Non-pigmented ciliary epithelial cell (primary cell): Measurements from ENCODE around the gene CGB8.
"Not testable (repeated sequence)": the region's sequence is repeated elsewhere in the genome, so short reads cannot be mapped to it uniquely, and the experiment has no call there.

ENCODE experiments used
- DNase-seq: peaks from one replicate; pipeline ENCODE4 v3.0.0-alpha.2; 2010; ENCODE audit warnings: low read depth

The CGB8 gene

GRCh38 chr19:49049011-49049410, at the start of gene CGB8:
Gene CGB8 (minus strand): TSS chr19:49049111. CDS start chr19:49048739, 372 bp downstream.
- not testable (repeated sequence) for DNase-seq

- DNase-seq = no peak
Measured at GRCh38 chr19:49097453-49098288, 48.8 kb upstream of the CGB8 start.

GRCh38 chr19:49094505-49095482, 45.9 kb upstream of the CGB8 start:
- no peak for DNase-seq

GRCh38 chr19:49092686-49093085, 43.8 kb upstream of the CGB8 start:
- no peak for DNase-seq

GRCh38 chr19:49091391-49092038, 42.6 kb upstream of the CGB8 start:
- no peak for DNase-seq

GRCh38 chr19:49086296-49086695, 37.4 kb upstream of the CGB8 start:
- DNase-seq = no peak

GRCh38 chr19:49085868-49086232, 36.9 kb upstream of the CGB8 start:
- no peak for DNase-seq

- DNase-seq = peak; percentile 94
Measured at GRCh38 chr19:49085020-49085867, 36.3 kb upstream of the CGB8 start, which contains the start of gene SNRNP70. Gene SNRNP70 (plus strand): TSS chr19:49085451. CDS start chr19:49086415, 964 bp downstream.

- DNase-seq = no peak
Measured at GRCh38 chr19:49084206-49085019, 35.5 kb upstream of the CGB8 start.

- no peak for DNase-seq
Measured at GRCh38 chr19:49081273-49081672, 32.4 kb upstream of the CGB8 start.

GRCh38 chr19:49080392-49080791, 31.5 kb upstream of the CGB8 start:
- DNase-seq = no peak

GRCh38 chr19:49074869-49075268, 26.0 kb upstream of the CGB8 start:
- not testable (repeated sequence) for DNase-seq

GRCh38 chr19:49073514-49074378, 24.8 kb upstream of the CGB8 start:
- no peak for DNase-seq

GRCh38 chr19:49071860-49072547, 23.1 kb upstream of the CGB8 start:
- no peak for DNase-seq

- DNase-seq = no peak
Measured at GRCh38 chr19:49070416-49070815, 21.5 kb upstream of the CGB8 start.

GRCh38 chr19:49069026-49069425, 20.1 kb upstream of the CGB8 start:
- no peak for DNase-seq

- DNase-seq = no peak
Measured at GRCh38 chr19:49067554-49067953, 18.6 kb upstream of the CGB8 start.

GRCh38 chr19:49065905-49066512, 17.1 kb upstream of the CGB8 start:
- no peak for DNase-seq
